OCI-LY1 (cell line): ENCODE measurements around the gene ANP32A.

Experiments
- H2AFZ ChIP-seq: fragments of 200-600 bp; sonication (generic), shearing (Covaris generic); 2 replicates; pipeline ENCODE4 v1.6.0; 2014; ENCODE audit warnings: antibody characterized with exemption, mild to moderate bottlenecking, low read length
- H3F3A ChIP-seq: fragments of 200-600 bp; sonication (generic), shearing (Covaris generic); 2 replicates; pipeline ENCODE4 v1.6.0; 2014; ENCODE audit warnings: mild to moderate bottlenecking, antibody characterized with exemption, low read length, moderate library complexity; ENCODE audit not compliant: insufficient read depth
- H3K27ac ChIP-seq: fragments of 200-600 bp; sonication (generic); 2 replicates; pipeline ENCODE4 v1.5.1; 2014; ENCODE audit warnings: low read length, mixed run types, mild to moderate bottlenecking, low read depth; ENCODE audit not compliant: poor library complexity, severe bottlenecking
- H3K27me3 ChIP-seq: fragments of 200-600 bp; sonication (generic); 2 replicates; pipeline ENCODE4 v1.6.0; 2014; ENCODE audit warnings: antibody characterized with exemption, mild to moderate bottlenecking, low read length, moderate library complexity; ENCODE audit not compliant: insufficient read depth
- H3K36me3 ChIP-seq: fragments of 200-600 bp; sonication (generic); 2 replicates; pipeline ENCODE4 v1.6.1; 2014; ENCODE audit warnings: mild to moderate bottlenecking, antibody characterized with exemption, low read length, moderate library complexity, mixed read lengths; ENCODE audit not compliant: insufficient read depth
- H3K4me1 ChIP-seq: fragments of 200-600 bp; sonication (generic); 2 replicates; pipeline ENCODE4 v1.5.1; 2014; ENCODE audit warnings: mild to moderate bottlenecking, low read length, moderate library complexity; ENCODE audit not compliant: insufficient read depth, severe bottlenecking
- H3K4me2 ChIP-seq: fragments of 200-600 bp; sonication (generic), shearing (Covaris generic); 2 replicates; pipeline ENCODE4 v1.6.1; 2014; ENCODE audit warnings: low read length
- H3K4me3 ChIP-seq: fragments of 200-600 bp; sonication (generic); 2 replicates; pipeline ENCODE4 v1.5.1; 2014; ENCODE audit warnings: low read length, low read depth, mild to moderate bottlenecking, mixed read lengths; ENCODE audit not compliant: poor library complexity, severe bottlenecking
- H3K79me2 ChIP-seq: fragments of 200-600 bp; shearing (Covaris generic); 2 replicates; pipeline ENCODE4 v1.6.1; 2016; ENCODE audit warnings: mixed run types, low read length, mixed read lengths; ENCODE audit not compliant: insufficient read depth
- H3K9ac ChIP-seq: fragments of 200-600 bp; sonication (generic), shearing (Covaris generic); 2 replicates; pipeline ENCODE4 v1.6.1; 2014; ENCODE audit warnings: mild to moderate bottlenecking, low read length, mixed read lengths
- H3K9me2 ChIP-seq: fragments of 200-600 bp; sonication (generic), shearing (Covaris generic); 2 replicates; pipeline ENCODE4 v1.6.1; 2014; ENCODE audit warnings: low read depth, mild to moderate bottlenecking, low read length, mixed read lengths
- H3K9me3 ChIP-seq: fragments of 200-600 bp; shearing (Covaris generic); 2 replicates; pipeline ENCODE4 v1.6.1; 2014; ENCODE audit warnings: low read length, mixed read lengths
- H4K20me1 ChIP-seq: fragments of 200-600 bp; sonication (generic), shearing (Covaris generic); 2 replicates; pipeline ENCODE4 v1.6.0; 2016; ENCODE audit warnings: mild to moderate bottlenecking, low read length; ENCODE audit not compliant: insufficient read depth
- CTCF ChIP-seq: fragments of 200-600 bp; sonication (generic), shearing (Covaris generic); IDR thresholded peaks from 2 replicates; pipeline ENCODE4 v1.5.1; 2017; ENCODE audit warnings: mild to moderate bottlenecking, antibody characterized with exemption, low read length, moderate library complexity, mixed read lengths
- EZH2 ChIP-seq: fragments of 200-600 bp; sonication (generic), shearing (Covaris generic); IDR thresholded peaks from 2 replicates; pipeline ENCODE4 v1.8.0; 2017; ENCODE audit warnings: borderline replicate concordance, mixed run types, mild to moderate bottlenecking, antibody characterized with exemption, low read length, moderate library complexity, mixed read lengths

ANP32A gene

DNA sequence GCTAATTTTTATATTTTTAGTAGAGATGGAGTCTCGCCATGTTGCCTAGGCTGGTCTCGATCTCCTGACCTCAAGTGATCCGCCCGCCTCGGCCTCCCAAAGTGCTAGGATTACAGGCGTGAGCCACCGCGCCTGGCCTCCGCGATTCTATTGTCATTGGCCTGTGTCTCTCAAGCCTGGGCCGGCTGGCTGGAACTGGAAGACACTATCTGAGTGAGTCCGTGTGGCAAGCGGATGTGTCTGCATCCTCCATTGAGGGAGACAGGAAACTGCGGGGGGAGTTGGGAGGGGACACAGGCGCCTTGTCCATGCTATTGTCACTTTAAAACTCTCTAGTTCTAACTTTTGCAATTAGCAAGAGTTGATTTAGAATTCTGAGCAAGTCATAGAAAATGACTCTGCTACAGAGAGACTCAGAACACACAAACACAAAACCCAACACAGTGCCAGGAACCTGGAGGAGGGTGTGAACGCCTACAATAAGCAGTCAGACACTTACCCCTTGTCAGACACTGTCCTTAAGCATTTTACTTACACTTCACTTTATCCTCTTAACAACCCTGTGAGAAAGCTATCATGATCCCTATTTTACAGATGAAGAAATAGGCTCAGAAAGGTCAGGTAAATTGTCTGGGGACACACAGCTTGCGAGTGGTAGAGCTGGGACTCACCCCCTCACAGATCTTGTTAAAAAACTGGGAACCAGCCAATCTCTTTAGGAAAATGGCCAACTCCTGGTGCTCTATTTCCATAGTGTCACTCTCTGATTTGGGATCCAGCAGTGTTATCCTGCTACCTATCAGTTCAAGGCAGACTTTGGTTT, 38.7 kb downstream of the ANP32A start:
- Histone ChIP-seq H3K27me3 (no peaks in the 10 kb centered on the region), H3K9me2 (no peaks in the 10 kb centered on the region), H3K4me1 (no peaks in the 10 kb centered on the region), H4K20me1 (no peaks in the 10 kb centered on the region), H3K4me3 (no peak overlapping the region), H2AFZ (no peak overlapping the region), H3K27ac (no peak overlapping the region), H3K9ac (no peak overlapping the region), H3K36me3 (peaks cover 92% of the 10 kb centered on the region), H3K79me2 (no peaks in the 10 kb centered on the region), H3K9me3 (no peaks in the 10 kb centered on the region), H3F3A (no peaks in the 10 kb centered on the region), H3K4me2 (no peak overlapping the region)
- TF ChIP-seq EZH2 (no peak), CTCF (no peak)

DNA sequence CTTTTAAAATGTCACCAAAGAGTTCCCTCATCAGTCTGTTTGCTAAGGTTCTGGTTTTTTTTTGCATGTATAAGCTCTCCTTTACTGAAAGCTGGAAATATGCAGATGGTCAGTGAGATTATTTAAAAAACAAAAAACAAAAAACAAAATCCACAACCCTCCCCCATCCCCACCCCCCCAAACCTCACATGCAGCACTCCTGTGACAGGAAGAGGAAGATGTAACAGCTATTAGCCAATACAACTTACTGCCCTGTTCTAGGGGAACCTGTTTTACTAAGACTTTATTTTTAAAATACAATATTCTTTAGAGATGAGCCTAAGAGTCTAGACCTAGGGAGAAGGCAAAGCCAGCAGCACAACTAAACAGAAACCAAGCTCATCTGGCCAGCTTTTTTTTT, 39.5 kb downstream of the ANP32A start:
- H3K27me3 ChIP-seq = no peaks in the 10 kb centered on the region
- no peak overlapping the region for H2AFZ ChIP-seq
- no peak overlapping the region for H3K4me2 ChIP-seq
- no peak overlapping the region for H3K9ac ChIP-seq
- TF ChIP-seq CTCF = no peak
- TF ChIP-seq EZH2 = no peak
- H3K9me2 ChIP-seq = no peaks in the 10 kb centered on the region
- H3F3A ChIP-seq = no peaks in the 10 kb centered on the region
- no peaks in the 10 kb centered on the region for H3K9me3 ChIP-seq
- no peaks in the 10 kb centered on the region for H4K20me1 ChIP-seq
- no peaks in the 10 kb centered on the region for H3K4me1 ChIP-seq
- no peak overlapping the region for H3K4me3 ChIP-seq
- H3K36me3 ChIP-seq = peaks cover 85% of the 10 kb centered on the region
- H3K79me2 ChIP-seq = no peaks in the 10 kb centered on the region
- H3K27ac ChIP-seq = no peak overlapping the region

DNA sequence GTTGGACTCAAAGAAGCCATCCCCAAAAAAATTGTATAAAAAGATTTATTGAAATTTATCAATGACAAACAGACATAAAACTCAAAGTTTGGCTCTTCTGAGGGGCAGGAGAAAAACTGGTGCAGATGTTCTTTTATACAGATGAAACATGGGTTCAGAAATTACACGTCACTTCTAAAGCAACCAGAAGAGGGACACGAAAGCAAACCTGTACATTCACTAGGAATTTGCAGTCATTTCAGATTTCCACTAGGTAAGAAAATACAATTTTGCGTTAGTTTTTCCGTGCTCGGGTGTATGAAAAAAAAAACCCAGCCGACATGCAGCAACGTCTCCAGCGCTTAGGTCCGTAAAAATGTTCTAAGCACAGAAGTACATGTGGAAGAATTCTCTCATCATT, 41.8 kb downstream of the ANP32A start:
- no peak overlapping the region for H2AFZ ChIP-seq
- H3K27me3 ChIP-seq = no peaks in the 10 kb centered on the region
- no peak overlapping the region for H3K4me2 ChIP-seq
- TF ChIP-seq EZH2 (no peak), CTCF (no peak)
- H3K9ac ChIP-seq = no peak overlapping the region
- H3F3A ChIP-seq = no peaks in the 10 kb centered on the region
- no peak overlapping the region for H3K4me3 ChIP-seq
- no peaks in the 10 kb centered on the region for H3K9me2 ChIP-seq
- H3K36me3 ChIP-seq = peaks cover 63% of the 10 kb centered on the region
- no peaks in the 10 kb centered on the region for H4K20me1 ChIP-seq
- no peaks in the 10 kb centered on the region for H3K4me1 ChIP-seq
- no peaks in the 10 kb centered on the region for H3K79me2 ChIP-seq
- no peaks in the 10 kb centered on the region for H3K9me3 ChIP-seq
- no peak overlapping the region for H3K27ac ChIP-seq
